ENCODE data around the gene FRYL. TPM values are rescaled to one million over a fixed set of nuclear protein-coding genes. Genes with fewer than 3 reads are reported as not detected.

Gene FRYL
- total and polyA plus RNA-seq, 2 of the 8 experiments (the other 6 are each of a cell fraction or from before 2014, with no cell fraction given), result 8.0 to 36.5 TPM

DNA sequence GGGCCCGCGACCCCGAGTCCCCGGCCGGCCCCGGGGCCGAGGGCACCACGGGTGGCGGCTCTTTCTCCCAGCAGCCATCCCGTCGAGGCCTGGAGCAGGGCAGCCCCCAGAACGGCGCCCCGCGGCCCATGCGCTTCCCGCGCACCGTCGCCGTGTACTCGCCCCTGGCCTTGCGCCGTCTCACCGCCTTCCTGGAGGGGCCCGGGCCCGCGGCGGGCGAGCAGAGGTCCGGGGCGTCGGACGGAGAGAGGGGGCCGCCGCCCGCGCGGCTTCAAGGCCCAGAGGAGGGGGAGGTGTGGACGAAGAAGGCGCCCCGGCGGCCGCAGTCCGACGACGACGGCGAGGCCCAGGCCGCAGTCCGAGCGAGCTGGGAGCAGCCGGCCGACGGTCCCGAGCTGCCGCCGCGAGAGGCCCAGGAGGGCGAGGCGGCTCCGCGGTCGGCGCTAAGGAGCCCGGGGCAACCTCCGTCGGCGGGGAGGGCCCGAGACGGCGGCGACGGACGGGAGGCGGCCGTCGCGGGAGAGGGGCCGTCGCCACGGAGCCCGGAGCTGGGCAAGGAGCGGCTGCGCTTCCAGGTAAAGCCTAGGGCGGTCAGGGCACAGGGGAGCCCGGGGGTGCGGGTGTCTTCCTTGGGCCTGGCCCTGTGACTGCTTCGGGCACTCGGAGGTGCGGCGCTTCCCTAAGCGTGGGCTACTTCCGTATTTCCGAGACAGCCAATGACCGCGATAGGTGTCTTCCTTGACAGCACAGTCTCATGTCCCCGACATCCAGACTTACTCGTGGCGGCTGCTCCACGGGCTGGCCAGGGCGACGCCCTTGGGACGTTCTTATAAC is 289.2 kb downstream of the FRYL start:
- Histone ChIP-seq H3K14ac (ENCODE audit: insufficient read length) (no peak overlapping the region), H3K23me2 (ENCODE audit: low read depth, low read length) (peaks cover 3% of the 10 kb centered on the region; the same call in 1 of the 2 replicates), H3K4me1 (replicated peaks in 1 of 4; ENCODE audit: control insufficient read depth in 3 of 4, insufficient read depth in 4 of 4, low read length in 3 of 4) (peaks cover 0 to 3% (median under 1%) of the 10 kb centered on the region in 4 experiments; a peak in 4 of 7 replicates), H2AK5ac (ENCODE audit: low read depth, low read length) (no peak overlapping the region), H3K79me2 (ENCODE audit: control insufficient read depth in 1 of 2, insufficient read depth in 2 of 2, low read length in 2 of 2) (no peaks in the 10 kb centered on the region), H2BK5ac (ENCODE audit: low read depth, low read length) (no peak overlapping the region), H3K4ac (replicated peaks; ENCODE audit: insufficient read length, low read depth, low read length) (no peak overlapping the region), H3K36me3 (ENCODE audit: control insufficient read depth in 2 of 4, insufficient read depth in 4 of 4, low read length in 3 of 4) (peaks cover 0 to 8% (median 0%) of the 10 kb centered on the region in 4 experiments; a peak in 1 of 8 replicates), H3K4me2 (ENCODE audit: insufficient read depth in 1 of 2, low read depth in 2 of 2, low read length in 2 of 2) (peak overlapping the region; percentile 54 to 79), H4K91ac (replicated peaks; ENCODE audit: insufficient read length, low read length) (no peak overlapping the region), H4K20me1 (replicated peaks in 1 of 2; ENCODE audit: control insufficient read depth in 1 of 2, insufficient read depth in 2 of 2, low read length in 2 of 2) (peaks cover 0 to 1% of the 10 kb centered on the region in 2 experiments), H3K23ac (ENCODE audit: insufficient read length) (no peak overlapping the region), H2BK120ac (replicated peaks; ENCODE audit: low read depth, low read length) (no peak overlapping the region), H3K9ac (replicated peaks in 1 of 4; ENCODE audit: extremely low read depth in 1 of 4, low read depth in 3 of 4, low read length in 3 of 4) (no peak overlapping the region; a peak in 1 of 7 replicates), H2BK20ac (ENCODE audit: low read length) (no peak overlapping the region), H3K79me1 (ENCODE audit: low read depth, low read length) (no peaks in the 10 kb centered on the region), H3K27ac (ENCODE audit: low read depth, low read length) (no peak overlapping the region), H2BK15ac (ENCODE audit: low read length) (no peak overlapping the region), H3K56ac (replicated peaks; ENCODE audit: insufficient read length, low read depth, low read length) (no peak overlapping the region), H4K5ac (ENCODE audit: insufficient read length, low read depth, low read length) (no peak overlapping the region), H3K18ac (ENCODE audit: extremely low read depth, low read length) (no peak overlapping the region), H4K8ac (ENCODE audit: extremely low read depth, insufficient read depth, low read length) (peak overlapping the region; percentile 92; the same call in 1 of the 2 replicates), H3K4me3 (ENCODE audit: extremely low read depth in 1 of 4, insufficient read depth in 2 of 4, low read depth in 3 of 4, low read length in 4 of 4) (peak overlapping the region; percentile 22 to 72 (median 48)), H2BK12ac (ENCODE audit: low read depth, low read length) (no peak overlapping the region), H3K9me3 (ENCODE audit: insufficient read depth in 2 of 2, low read depth in 1 of 2, low read length in 1 of 2) (no peaks in the 10 kb centered on the region), H2AFZ (ENCODE audit: low read length) (peak overlapping the region; percentile 77), H3K27me3 (replicated peaks in 1 of 4; ENCODE audit: control insufficient read depth in 3 of 4, extremely low read depth in 1 of 4, insufficient read depth in 3 of 4, low read length in 3 of 4) (peaks cover 18 to 48% (median 38%) of the 10 kb centered on the region in 4 experiments)
- CTCF ChIA-PET (ENCODE audit: partially characterized antibody), result interaction anchor here (1.4 kb wide), 1 partner anchor 56 kb away, joined by 3 read pairs; no protein-coding TSS in a partner anchor
- DNase-seq (ENCODE audit: low read depth in 1 of 2, low spot score in 2 of 2), result peak in 1 of 2 experiments; percentile 74
- no peak for FAIRE-seq
- POLR2A ChIA-PET (ENCODE audit: partially characterized antibody), result interaction anchor here (1.2 to 1.3 kb wide), 2 partner anchors 10 to 363 kb away, joined by 3 read pairs; no protein-coding TSS in a partner anchor
- 11% methylated on average over 43 of the region's 104 CpGs; no CpG with 5 or more reads in 1 of the 2 experiments for WGBS, 2 experiments (ENCODE audit: extremely low coverage in 1 of 2, insufficient coverage in 1 of 2, insufficient read length in 1 of 2, insufficient replicate concordance in 2 of 2, low coverage in 1 of 2, low lambda C conversion rate in 2 of 2, missing lambda C conversion rate in 1 of 2)
- no peak for TF ChIP-seq SP2 (IDR thresholded peaks at IDR 0.05; ENCODE audit: low read length)
- TF ChIP-seq ZNF274 (IDR thresholded peaks at IDR 0.05; ENCODE audit: borderline replicate concordance, extremely low read depth, low read length), result no peak
- no peak for TF ChIP-seq GTF2F1 (IDR thresholded peaks at IDR 0.05; ENCODE audit: borderline replicate concordance, low read depth, low read length)
- peak; percentile 64 for TF ChIP-seq ASH2L (IDR thresholded peaks at IDR 0.05; ENCODE audit: low read length)
- no peak for TF ChIP-seq YY1 (IDR thresholded peaks at IDR 0.05; ENCODE audit: low read depth, low read length)
- no peak for TF ChIP-seq POU5F1 (IDR thresholded peaks at IDR 0.05; ENCODE audit: low read depth, low read length)
- no peak for TF ChIP-seq JUN (IDR thresholded peaks at IDR 0.05; ENCODE audit: low read depth, low read length)
- TF ChIP-seq TAF7 (optimal IDR thresholded peaks at IDR 0.05; ENCODE audit: borderline replicate concordance, low read depth, low read length), result no peak
- no peak for TF ChIP-seq PHF8 (conservative IDR thresholded peaks at IDR 0.05; ENCODE audit: low read depth, low read length)
- no peak for TF ChIP-seq MAFK (IDR thresholded peaks at IDR 0.05; ENCODE audit: low read depth, low read length)
- TF ChIP-seq EP300 (IDR thresholded peaks at IDR 0.05; ENCODE audit: borderline replicate concordance in 1 of 2, low read depth in 2 of 2, low read length in 2 of 2), result no peak
- TF ChIP-seq CTBP2 (IDR thresholded peaks at IDR 0.05; ENCODE audit: borderline replicate concordance, insufficient read depth, insufficient read length, low read length), result no peak

All from H1 (cell line).